ENCODE measurements around the gene ANKRD39. TPM values are rescaled to one million over a fixed set of nuclear protein-coding genes. Genes with fewer than 3 reads are reported as not detected.

The ANKRD39 gene
- total and polyA plus RNA-seq, 10 of the 15 experiments (the other 5 are each of a cell fraction or from before 2014, with no cell fraction given): 7.4 to 36.2 (median 23.7) TPM

DNA sequence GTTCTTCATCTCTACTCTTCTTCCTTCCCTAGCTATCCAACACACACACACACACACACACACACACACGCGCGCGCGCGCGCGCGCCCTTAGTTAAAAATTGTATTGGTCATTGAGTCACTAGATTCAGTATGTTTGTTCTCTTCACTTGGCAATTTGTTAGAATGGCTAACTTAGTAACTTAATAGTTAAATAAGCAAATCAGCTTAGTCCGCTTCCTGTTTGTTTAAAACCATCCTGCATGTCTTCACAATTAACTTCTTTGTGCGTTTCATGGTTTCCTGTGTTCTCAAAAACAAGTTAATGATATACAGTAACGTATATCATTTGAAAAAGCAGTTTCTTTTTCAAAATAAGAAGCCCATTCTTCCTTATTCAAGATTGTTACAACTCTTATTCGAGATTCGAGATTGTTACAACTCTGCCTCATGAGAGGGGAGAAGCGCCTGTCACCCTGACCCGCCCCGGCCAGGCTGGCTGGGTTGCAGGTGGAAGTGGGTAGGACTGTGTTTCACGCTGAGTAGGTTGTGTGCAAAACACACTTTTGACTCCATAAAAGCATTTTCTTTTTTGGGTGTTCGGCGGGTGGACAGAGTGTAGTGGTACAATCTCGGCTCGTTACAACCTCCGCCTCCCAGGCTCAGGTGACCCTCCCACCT lies 51.2 kb downstream of the ANKRD39 start (continued):
- TF ChIP-seq, protein P1, sequence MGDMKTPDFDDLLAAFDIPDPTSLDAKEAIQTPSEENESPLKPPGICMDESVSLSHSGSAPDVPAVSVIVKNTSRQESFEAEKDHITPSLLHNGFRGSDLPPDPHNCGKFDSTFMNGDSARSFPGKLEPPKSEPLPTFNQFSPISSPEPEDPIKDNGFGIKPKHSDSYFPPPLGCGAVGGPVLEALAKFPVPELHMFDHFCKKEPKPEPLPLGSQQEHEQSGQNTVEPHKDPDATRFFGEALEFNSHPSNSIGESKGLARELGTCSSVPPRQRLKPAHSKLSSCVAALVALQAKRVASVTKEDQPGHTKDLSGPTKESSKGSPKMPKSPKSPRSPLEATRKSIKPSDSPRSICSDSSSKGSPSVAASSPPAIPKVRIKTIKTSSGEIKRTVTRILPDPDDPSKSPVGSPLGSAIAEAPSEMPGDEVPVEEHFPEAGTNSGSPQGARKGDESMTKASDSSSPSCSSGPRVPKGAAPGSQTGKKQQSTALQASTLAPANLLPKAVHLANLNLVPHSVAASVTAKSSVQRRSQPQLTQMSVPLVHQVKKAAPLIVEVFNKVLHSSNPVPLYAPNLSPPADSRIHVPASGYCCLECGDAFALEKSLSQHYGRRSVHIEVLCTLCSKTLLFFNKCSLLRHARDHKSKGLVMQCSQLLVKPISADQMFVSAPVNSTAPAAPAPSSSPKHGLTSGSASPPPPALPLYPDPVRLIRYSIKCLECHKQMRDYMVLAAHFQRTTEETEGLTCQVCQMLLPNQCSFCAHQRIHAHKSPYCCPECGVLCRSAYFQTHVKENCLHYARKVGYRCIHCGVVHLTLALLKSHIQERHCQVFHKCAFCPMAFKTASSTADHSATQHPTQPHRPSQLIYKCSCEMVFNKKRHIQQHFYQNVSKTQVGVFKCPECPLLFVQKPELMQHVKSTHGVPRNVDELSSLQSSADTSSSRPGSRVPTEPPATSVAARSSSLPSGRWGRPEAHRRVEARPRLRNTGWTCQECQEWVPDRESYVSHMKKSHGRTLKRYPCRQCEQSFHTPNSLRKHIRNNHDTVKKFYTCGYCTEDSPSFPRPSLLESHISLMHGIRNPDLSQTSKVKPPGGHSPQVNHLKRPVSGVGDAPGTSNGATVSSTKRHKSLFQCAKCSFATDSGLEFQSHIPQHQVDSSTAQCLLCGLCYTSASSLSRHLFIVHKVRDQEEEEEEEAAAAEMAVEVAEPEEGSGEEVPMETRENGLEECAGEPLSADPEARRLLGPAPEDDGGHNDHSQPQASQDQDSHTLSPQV (IDR thresholded peaks at IDR 0.05): no peak
- TF ChIP-seq MTA2 (IDR thresholded peaks at IDR 0.05; ENCODE audit: low read depth) (peak; percentile 24; the same call in 1 of the 2 replicates), RFX5 (IDR thresholded peaks at IDR 0.05; ENCODE audit: low read depth, low read length) (no peak), BMI1 (IDR thresholded peaks at IDR 0.05; ENCODE audit: borderline replicate concordance) (no peak), SMAD1 (IDR thresholded peaks at IDR 0.05; ENCODE audit: low read depth, partially characterized antibody) (no peak), ZNF207 (IDR thresholded peaks at IDR 0.05; ENCODE audit: borderline replicate concordance) (no peak), MXI1 (IDR thresholded peaks at IDR 0.05; ENCODE audit: low read depth, low read length) (0 out of 2 replicates have a peak, but pooled peaks have one; percentile 28), ZSCAN29 (IDR thresholded peaks at IDR 0.05) (no peak), EED (IDR thresholded peaks at IDR 0.05; ENCODE audit: low read depth) (no peak), CREB1 (IDR thresholded peaks at IDR 0.05; ENCODE audit: low read depth) (no peak), NR2C2 (IDR thresholded peaks at IDR 0.05; ENCODE audit: borderline replicate concordance, control insufficient read depth, insufficient read length, low read depth) (no peak), RUNX3 (IDR thresholded peaks at IDR 0.05; ENCODE audit: low read length) (no peak), NFYA (IDR thresholded peaks at IDR 0.05; ENCODE audit: borderline replicate concordance, low read depth, low read length) (no peak), ZBTB33 (IDR thresholded peaks at IDR 0.05) (peak; percentile 93; the same call in 1 of the 2 replicates), ZBED1 (IDR thresholded peaks at IDR 0.05; ENCODE audit: borderline replicate concordance) (no peak), POLR2AphosphoS2 (IDR thresholded peaks at IDR 0.05; ENCODE audit: low read depth, low read length) (no peak), HDAC2 (IDR thresholded peaks at IDR 0.05) (no peak)
- TF ChIP-seq, protein P2, sequence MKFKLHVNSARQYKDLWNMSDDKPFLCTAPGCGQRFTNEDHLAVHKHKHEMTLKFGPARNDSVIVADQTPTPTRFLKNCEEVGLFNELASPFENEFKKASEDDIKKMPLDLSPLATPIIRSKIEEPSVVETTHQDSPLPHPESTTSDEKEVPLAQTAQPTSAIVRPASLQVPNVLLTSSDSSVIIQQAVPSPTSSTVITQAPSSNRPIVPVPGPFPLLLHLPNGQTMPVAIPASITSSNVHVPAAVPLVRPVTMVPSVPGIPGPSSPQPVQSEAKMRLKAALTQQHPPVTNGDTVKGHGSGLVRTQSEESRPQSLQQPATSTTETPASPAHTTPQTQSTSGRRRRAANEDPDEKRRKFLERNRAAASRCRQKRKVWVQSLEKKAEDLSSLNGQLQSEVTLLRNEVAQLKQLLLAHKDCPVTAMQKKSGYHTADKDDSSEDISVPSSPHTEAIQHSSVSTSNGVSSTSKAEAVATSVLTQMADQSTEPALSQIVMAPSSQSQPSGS (IDR thresholded peaks at IDR 0.05; ENCODE audit: low read length): no peak

Data from GM12878 (cell line).